HepG2 (cell line): Measurements from ENCODE around the gene BIK. TPM values are rescaled to one million over a fixed set of nuclear protein-coding genes. Genes with fewer than 3 reads are reported as not detected.

Source experiments
- ARID5B ChIP-seq: IDR thresholded peaks from 2 replicates; pipeline ENCODE4 v1.4.0; 2020; ENCODE audit warnings: mild to moderate bottlenecking, missing genetic modification reagents
- ATF3 ChIP-seq: sonication (generic); formaldehyde crosslinking; IDR thresholded peaks from 2 replicates; pipeline ENCODE4 v1.4.0; 2020; ENCODE audit warnings: missing genetic modification reagents
- FOSL2 ChIP-seq: sonication (generic); formaldehyde crosslinking; IDR thresholded peaks from 2 replicates; pipeline ENCODE4 v1.4.0; 2020; ENCODE audit warnings: missing genetic modification reagents
- GTF2F1 ChIP-seq: fragments of 150-350 bp; IDR thresholded peaks from 2 replicates; pipeline ENCODE4 v1.6.1; 2014; ENCODE audit warnings: low read length
- JUND ChIP-seq: sonication (generic); formaldehyde crosslinking; IDR thresholded peaks from 2 replicates; pipeline ENCODE4 v1.8.0; 2022; ENCODE audit warnings: mild to moderate bottlenecking, missing genetic modification reagents
- NR2F6 ChIP-seq, 2 experiments: IDR thresholded peaks; 2 replicates each; pipeline ENCODE4 v1.6.1; 2016; ENCODE audit warnings: antibody characterized with exemption in 1 of 2, mild to moderate bottlenecking in 1 of 2
- PITX1 ChIP-seq: sonication (generic); formaldehyde crosslinking; IDR thresholded peaks from 2 replicates; pipeline ENCODE4 v1.5.1; 2020; ENCODE audit warnings: mild to moderate bottlenecking, missing genetic modification reagents
- POLR2G ChIP-seq: fragments of 200-400 bp; formaldehyde crosslinking; IDR thresholded peaks from 2 replicates; pipeline ENCODE4 v1.6.1; 2018; ENCODE audit warnings: mild to moderate bottlenecking, low read depth, low read length, moderate library complexity
- RXRA ChIP-seq: sonication (generic); formaldehyde crosslinking; IDR thresholded peaks from 2 replicates; pipeline ENCODE4 v1.5.1; 2020; ENCODE audit warnings: missing genetic modification reagents
- SAP130 ChIP-seq: IDR thresholded peaks from 2 replicates; pipeline ENCODE4 v1.6.1; 2016; ENCODE audit warnings: low read depth
- SOX5 ChIP-seq: IDR thresholded peaks from 2 replicates; pipeline ENCODE4 v1.6.1; 2016; ENCODE audit warnings: borderline replicate concordance
- SP140L ChIP-seq: sonication (generic); formaldehyde crosslinking; IDR thresholded peaks from 2 replicates; pipeline ENCODE4 v1.4.0; 2020; ENCODE audit warnings: missing genetic modification reagents, borderline replicate concordance
- UBTF ChIP-seq: sonication (generic); formaldehyde crosslinking; IDR thresholded peaks from 2 replicates; pipeline ENCODE4 v1.4.0; 2020; ENCODE audit warnings: mild to moderate bottlenecking, missing genetic modification reagents
- XBP1 ChIP-seq: sonication (generic); formaldehyde crosslinking; IDR thresholded peaks from 2 replicates; pipeline ENCODE4 v1.5.0; 2020; ENCODE audit warnings: missing genetic modification reagents
- YEATS2 ChIP-seq: sonication (generic); formaldehyde crosslinking; IDR thresholded peaks from 2 replicates; pipeline ENCODE4 v1.4.0; 2020; ENCODE audit warnings: missing genetic modification reagents, borderline replicate concordance
- YEATS4 ChIP-seq: sonication (generic); formaldehyde crosslinking; IDR thresholded peaks from 2 replicates; pipeline ENCODE4 v1.4.0; 2020; ENCODE audit warnings: missing genetic modification reagents, borderline replicate concordance
- ZFP1 ChIP-seq: IDR thresholded peaks from 2 replicates; pipeline ENCODE4 v1.6.1; 2016
- ZFX ChIP-seq: sonication (generic); formaldehyde crosslinking; IDR thresholded peaks from 2 replicates; pipeline ENCODE4 v1.4.0; 2020; ENCODE audit warnings: mild to moderate bottlenecking, low read depth, missing genetic modification reagents, moderate library complexity
- ZMAT3 ChIP-seq: sonication (generic); formaldehyde crosslinking; conservative IDR thresholded peaks from 2 replicates; pipeline ENCODE4 v1.7.0; 2021; ENCODE audit warnings: missing genetic modification reagents
- ZNF513 ChIP-seq: sonication (generic); formaldehyde crosslinking; conservative IDR thresholded peaks from 2 replicates; pipeline ENCODE4 v1.5.0; 2020; ENCODE audit warnings: missing genetic modification reagents
- ZNF567 ChIP-seq: sonication (generic); formaldehyde crosslinking; IDR thresholded peaks from 2 replicates; pipeline ENCODE4 v1.8.1; 2023; ENCODE audit warnings: mild to moderate bottlenecking, missing genetic modification reagents, borderline replicate concordance
- ZNF616 ChIP-seq: sonication (generic); formaldehyde crosslinking; IDR thresholded peaks from 2 replicates; pipeline ENCODE4 v1.5.0; 2020; ENCODE audit warnings: low read depth, mild to moderate bottlenecking, missing genetic modification reagents
- ZNF709 ChIP-seq: sonication (generic); formaldehyde crosslinking; IDR thresholded peaks from 2 replicates; pipeline ENCODE4 v1.5.0; 2020; ENCODE audit warnings: mild to moderate bottlenecking, missing genetic modification reagents
- ZNF772 ChIP-seq: sonication (generic); formaldehyde crosslinking; IDR thresholded peaks from 2 replicates; pipeline ENCODE4 v1.5.0; 2020; ENCODE audit warnings: mild to moderate bottlenecking, missing genetic modification reagents
- polyA plus RNA-seq, 8 experiments: library from polyadenylated mRNA; depleted of rRNA in 3 of 8; stranded (reverse) in 7 of 8; unstranded in 1 of 8; fragments of >200 nt; fragmentation: Illumina TruSeq in 4 of 8; extraction: Trizol in 4 of 8; gene quantifications; 2 replicates each; pipeline versions ENCODE4 v1.2.1 to v1.2.3, GENCODE V29; 2011 to 2016; ENCODE audit warnings: low read depth in 4 of 8, missing spikeins in 1 of 8, mixed read lengths in 1 of 8; ENCODE audit not compliant: insufficient read depth in 1 of 8
- total RNA-seq, 5 experiments: library from RNA; depleted of rRNA; stranded (reverse); fragments of >200 nt; fragmentation: Illumina TruSeq; extraction: Trizol; gene quantifications; 2 replicates each; pipeline ENCODE4 v1.2.3, GENCODE V29; 2016; ENCODE audit warnings: low read depth in 1 of 5

The BIK gene
- total and polyA plus RNA-seq, 2 of the 13 experiments (the other 11 are each of a cell fraction or from before 2014, with no cell fraction given) = 0.54 to 0.80 TPM

- peak; percentile 40; the same call in 1 of the 2 replicates for TF ChIP-seq SAP130
- no peak for TF ChIP-seq ZNF709 (CRISPR knock-in tag)
- TF ChIP-seq ARID5B = 0 out of 2 replicates have a peak, but pooled peaks have one; percentile 14
- no peak for TF ChIP-seq GTF2F1
- TF ChIP-seq ZNF513 (CRISPR knock-in tag) = no peak
- TF ChIP-seq ZFP1 (CRISPR knock-in tag) = no peak
- 0 out of 2 replicates have a peak, but pooled peaks have one; percentile 24 for TF ChIP-seq ZNF772 (CRISPR knock-in tag)
- TF ChIP-seq SP140L (CRISPR knock-in tag) = no peak
- no peak for TF ChIP-seq ZNF567 (CRISPR knock-in tag)
- TF ChIP-seq NR2F6 (IDR thresholded peaks at IDR 0.05) = no peak
- peak; percentile 34; the same call in 1 of the 2 replicates for TF ChIP-seq NR2F6 (CRISPR knock-in tag; IDR thresholded peaks at IDR 0.05)
- TF ChIP-seq JUND (CRISPR knock-in tag) = 0 out of 2 replicates have a peak, but pooled peaks have one; percentile 35
- no peak for TF ChIP-seq ZMAT3 (CRISPR knock-in tag)
- peak; percentile 40; the same call in 1 of the 2 replicates for TF ChIP-seq ZFX (CRISPR knock-in tag)
- TF ChIP-seq FOSL2 (CRISPR knock-in tag) = peak; percentile 88
- peak; percentile 14; the same call in 1 of the 2 replicates for TF ChIP-seq SOX5 (CRISPR knock-in tag)
- peak; percentile 42; the same call in 1 of the 2 replicates for TF ChIP-seq RXRA
- peak; percentile 83 for TF ChIP-seq ATF3 (CRISPR knock-in tag)
- peak; percentile 8; the same call in 1 of the 2 replicates for TF ChIP-seq UBTF (CRISPR knock-in tag)
- TF ChIP-seq YEATS4 = no peak
- no peak for TF ChIP-seq PITX1
- no peak for TF ChIP-seq XBP1 (CRISPR knock-in tag)
- no peak for TF ChIP-seq YEATS2 (CRISPR knock-in tag)
- no peak for TF ChIP-seq ZNF616 (CRISPR knock-in tag)
- TF ChIP-seq POLR2G = no peak
These were observed 16.1 kb downstream of the BIK start (continued) for GRCh38 chr22:43126501-43127165.
